ENCODE data around the gene THEM4. TPM values are rescaled to one million over a fixed set of nuclear protein-coding genes. Genes with fewer than 3 reads are reported as not detected.

The THEM4 gene
- total RNA-seq, 3 donors from 2014 or later (not counting 1 experiment from before 2014, with no cell fraction given): 11.9 to 16.2 (median 15.5) TPM

GRCh38 chr1:151948506-151948905 is 39.2 kb upstream of the THEM4 start:
- Mint-ChIP-seq H3K9me3 (no peaks in the 10 kb centered on the region), H3K36me3 (no peaks in the 10 kb centered on the region), H3K27me3 (ENCODE audit: low read depth in 2 of 2) (no peaks in the 10 kb centered on the region), H3K4me1 (peaks cover 23 to 37% of the 10 kb centered on the region in 2 donors), H3K4me3 (no peak overlapping the region), H3K27ac (no peak overlapping the region)
- Histone ChIP-seq H3K9me3 (ENCODE audit: control insufficient read depth, insufficient read depth, low read length) (no peaks in the 10 kb centered on the region), H3K27ac (ENCODE audit: low read length) (no peak overlapping the region), H3K27me3 (ENCODE audit: control insufficient read depth, insufficient read depth, low read length) (no peaks in the 10 kb centered on the region), H3K4me1 (ENCODE audit: control insufficient read depth, insufficient read depth, low read length) (peaks cover 22% of the 10 kb centered on the region), H3K4me3 (ENCODE audit: low read length) (no peak overlapping the region), H3K36me3 (ENCODE audit: control insufficient read depth, insufficient read depth, low read length) (no peaks in the 10 kb centered on the region)
- WGBS (ENCODE audit: insufficient coverage): no CpG with 5 or more reads among the region's 1 CpG
- DNase-seq (no peak), ATAC-seq (no peak)
- TF ChIP-seq, protein P1, sequence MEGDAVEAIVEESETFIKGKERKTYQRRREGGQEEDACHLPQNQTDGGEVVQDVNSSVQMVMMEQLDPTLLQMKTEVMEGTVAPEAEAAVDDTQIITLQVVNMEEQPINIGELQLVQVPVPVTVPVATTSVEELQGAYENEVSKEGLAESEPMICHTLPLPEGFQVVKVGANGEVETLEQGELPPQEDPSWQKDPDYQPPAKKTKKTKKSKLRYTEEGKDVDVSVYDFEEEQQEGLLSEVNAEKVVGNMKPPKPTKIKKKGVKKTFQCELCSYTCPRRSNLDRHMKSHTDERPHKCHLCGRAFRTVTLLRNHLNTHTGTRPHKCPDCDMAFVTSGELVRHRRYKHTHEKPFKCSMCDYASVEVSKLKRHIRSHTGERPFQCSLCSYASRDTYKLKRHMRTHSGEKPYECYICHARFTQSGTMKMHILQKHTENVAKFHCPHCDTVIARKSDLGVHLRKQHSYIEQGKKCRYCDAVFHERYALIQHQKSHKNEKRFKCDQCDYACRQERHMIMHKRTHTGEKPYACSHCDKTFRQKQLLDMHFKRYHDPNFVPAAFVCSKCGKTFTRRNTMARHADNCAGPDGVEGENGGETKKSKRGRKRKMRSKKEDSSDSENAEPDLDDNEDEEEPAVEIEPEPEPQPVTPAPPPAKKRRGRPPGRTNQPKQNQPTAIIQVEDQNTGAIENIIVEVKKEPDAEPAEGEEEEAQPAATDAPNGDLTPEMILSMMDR (IDR thresholded peaks at IDR 0.05): no peak
- intact Hi-C loops (cut with micrococcal nuclease): loop anchor here (5.0 kb wide), 2 partner anchors 41 to 99 kb away; partner anchors contain the start of gene THEM4

DNA sequence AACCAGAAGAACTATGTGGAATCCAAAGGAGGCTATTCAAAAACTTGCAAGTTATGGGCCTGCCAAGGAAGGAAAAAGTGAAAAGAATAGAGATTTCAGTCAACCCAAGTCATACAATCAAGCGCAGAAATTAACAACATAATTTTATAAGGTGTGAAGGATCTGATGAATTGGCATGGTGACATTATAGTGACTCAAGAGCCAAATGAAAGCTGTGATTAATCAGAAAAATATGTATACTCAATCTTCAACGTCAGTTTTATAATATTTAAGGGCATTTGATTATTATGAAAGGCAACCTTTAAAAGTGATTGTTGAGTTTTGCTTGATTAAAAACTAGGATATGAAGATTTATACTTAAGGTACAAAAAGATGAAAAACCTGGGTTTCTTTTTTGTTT is 37.8 kb upstream of the THEM4 start:
- Mint-ChIP-seq H3K4me1 (peaks cover 23 to 37% of the 10 kb centered on the region in 2 donors), H3K36me3 (no peaks in the 10 kb centered on the region), H3K9me3 (no peaks in the 10 kb centered on the region), H3K27ac (peak overlapping the region; percentile 89 to 95), H3K4me3 (no peak overlapping the region), H3K27me3 (ENCODE audit: low read depth in 2 of 2) (no peaks in the 10 kb centered on the region)
- TF ChIP-seq, protein P1 (IDR thresholded peaks at IDR 0.05): no peak
- DNase-seq (no peak), ATAC-seq (no peak)
- intact Hi-C loops (cut with micrococcal nuclease): loop anchor here (5.0 kb wide), 2 partner anchors 40 to 100 kb away; partner anchors contain the start of gene THEM4
- Histone ChIP-seq H3K27me3 (ENCODE audit: control insufficient read depth, insufficient read depth, low read length) (no peaks in the 10 kb centered on the region), H3K4me3 (ENCODE audit: low read length) (no peak overlapping the region), H3K27ac (ENCODE audit: low read length) (peak overlapping the region; percentile 93), H3K9me3 (ENCODE audit: control insufficient read depth, insufficient read depth, low read length) (no peaks in the 10 kb centered on the region), H3K4me1 (ENCODE audit: control insufficient read depth, insufficient read depth, low read length) (peaks cover 22% of the 10 kb centered on the region), H3K36me3 (ENCODE audit: control insufficient read depth, insufficient read depth, low read length) (no peaks in the 10 kb centered on the region)
- no CpG with 5 or more reads among the region's 2 CpGs for WGBS (ENCODE audit: insufficient coverage)

GRCh38 chr1:151945725-151946722 is 36.7 kb upstream of the THEM4 start:
- peak; percentile 67 to 89 (median 87) for ATAC-seq
- Histone ChIP-seq H3K27me3 (ENCODE audit: control insufficient read depth, insufficient read depth, low read length) (no peaks in the 10 kb centered on the region), H3K4me3 (ENCODE audit: low read length) (no peak overlapping the region), H3K4me1 (ENCODE audit: control insufficient read depth, insufficient read depth, low read length) (peaks cover 22% of the 10 kb centered on the region), H3K36me3 (ENCODE audit: control insufficient read depth, insufficient read depth, low read length) (no peaks in the 10 kb centered on the region), H3K27ac (ENCODE audit: low read length) (peak overlapping the region; percentile 93), H3K9me3 (ENCODE audit: control insufficient read depth, insufficient read depth, low read length) (no peaks in the 10 kb centered on the region)
- peak; percentile 79 to 94 for DNase-seq
- 35% methylated on average over 8 of the region's 10 CpGs for WGBS (ENCODE audit: insufficient coverage)
- peaks cover 23 to 42% of the 10 kb centered on the region in 2 donors for H3K4me1 Mint-ChIP-seq
- peak overlapping the region; percentile 89 to 95 for H3K27ac Mint-ChIP-seq
- TF ChIP-seq, protein P1 (IDR thresholded peaks at IDR 0.05): no peak
- H3K9me3 Mint-ChIP-seq: no peaks in the 10 kb centered on the region
- no peaks in the 10 kb centered on the region for H3K36me3 Mint-ChIP-seq
- H3K27me3 Mint-ChIP-seq (ENCODE audit: low read depth in 2 of 2): peaks cover 0 to 3% of the 10 kb centered on the region in 2 donors
- intact Hi-C loops (cut with micrococcal nuclease): loop anchor here (2.0 to 5.0 kb wide), 3 partner anchors 39 to 101 kb away; partner anchors contain the start of gene THEM4
- H3K4me3 Mint-ChIP-seq: peak overlapping the region; percentile 86
